ENCODE data around the gene TAF4.

Gene TAF4

GRCh38 chr20:61970357-61970756 lies 95.3 kb downstream of the TAF4 start:
- CTCF ChIA-PET, result no interaction called here
- Histone ChIP-seq H3K4me3 (ENCODE audit: control insufficient read depth in 1 of 7, extremely low read depth in 1 of 7, insufficient read depth in 4 of 7, low read depth in 2 of 7, low read length in 6 of 7) (no peak overlapping the region), H3K27ac (ENCODE audit: insufficient read depth in 1 of 2, low read depth in 1 of 2, low read length in 2 of 2, poor library complexity in 1 of 2, severe bottlenecking in 2 of 2) (no peak overlapping the region), H3K4me1 (ENCODE audit: control extremely low read depth in 1 of 4, control insufficient read depth in 4 of 4, insufficient read depth in 4 of 4, low read length in 3 of 4) (no peaks in the 10 kb centered on the region), H3K9me3 (ENCODE audit: control extremely low read depth in 1 of 5, control insufficient read depth in 4 of 5, insufficient read depth in 2 of 5, low read depth in 1 of 5, low read length in 4 of 5) (peaks cover 0 to 20% (median 3%) of the 10 kb centered on the region in 5 experiments), H3K36me3 (ENCODE audit: control insufficient read depth in 4 of 4, insufficient read depth in 4 of 4, low read length in 3 of 4) (peaks cover 11 to 29% (median 26%) of the 10 kb centered on the region in 4 experiments), H3K27me3 (replicated peaks in 2 of 5; ENCODE audit: control insufficient read depth in 4 of 5, insufficient read depth in 5 of 5, low read length in 4 of 5) (peaks cover 0 to 18% (median 2%) of the 10 kb centered on the region in 5 experiments)
- no peak for DNase-seq
- POLR2A ChIA-PET, result interaction anchor here (0.6 kb wide), 1 partner anchor 1718 kb away, joined by 3 read pairs; no protein-coding TSS in a partner anchor
- WGBS (ENCODE audit: insufficient coverage), result 96% methylated on average over 7 of the region's 14 CpGs

- no peak for DNase-seq
- CTCF ChIA-PET, result no interaction called here
- H3K4me3 ChIP-seq (ENCODE audit: control insufficient read depth in 1 of 7, extremely low read depth in 1 of 7, insufficient read depth in 4 of 7, low read depth in 2 of 7, low read length in 6 of 7), result no peak overlapping the region
- peaks cover 0 to 20% (median 3%) of the 10 kb centered on the region in 5 experiments for H3K9me3 ChIP-seq (ENCODE audit: control extremely low read depth in 1 of 5, control insufficient read depth in 4 of 5, insufficient read depth in 2 of 5, low read depth in 1 of 5, low read length in 4 of 5)
- H3K27me3 ChIP-seq (replicated peaks in 2 of 5; ENCODE audit: control insufficient read depth in 4 of 5, insufficient read depth in 5 of 5, low read length in 4 of 5), result peaks cover 0 to 24% (median 7%) of the 10 kb centered on the region in 5 experiments
- H3K36me3 ChIP-seq (ENCODE audit: control insufficient read depth in 4 of 4, insufficient read depth in 4 of 4, low read length in 3 of 4), result peaks cover 10 to 27% (median 26%) of the 10 kb centered on the region in 4 experiments
- POLR2A ChIA-PET, result no interaction called here
- WGBS (ENCODE audit: insufficient coverage), result 98% methylated on average over 11 of the region's 27 CpGs
- no peak overlapping the region for H3K27ac ChIP-seq (ENCODE audit: insufficient read depth in 1 of 2, low read depth in 1 of 2, low read length in 2 of 2, poor library complexity in 1 of 2, severe bottlenecking in 2 of 2)
- H3K4me1 ChIP-seq (ENCODE audit: control extremely low read depth in 1 of 4, control insufficient read depth in 4 of 4, insufficient read depth in 4 of 4, low read length in 3 of 4), result no peaks in the 10 kb centered on the region
Measured at GRCh38 chr20:61969806-61970205, 95.9 kb downstream of the TAF4 start.

- peaks cover 0 to 32% (median 12%) of the 10 kb centered on the region in 5 experiments for H3K27me3 ChIP-seq (replicated peaks in 2 of 5; ENCODE audit: control insufficient read depth in 4 of 5, insufficient read depth in 5 of 5, low read length in 4 of 5)
- no peak overlapping the region for H3K4me3 ChIP-seq (ENCODE audit: control insufficient read depth in 1 of 7, extremely low read depth in 1 of 7, insufficient read depth in 4 of 7, low read depth in 2 of 7, low read length in 6 of 7)
- ChIA-PET POLR2A (no interaction called here), CTCF (no interaction called here)
- H3K9me3 ChIP-seq (ENCODE audit: control extremely low read depth in 1 of 5, control insufficient read depth in 4 of 5, insufficient read depth in 2 of 5, low read depth in 1 of 5, low read length in 4 of 5), result peaks cover 0 to 17% (median 3%) of the 10 kb centered on the region in 5 experiments
- DNase-seq, result no peak
- no peaks in the 10 kb centered on the region for H3K4me1 ChIP-seq (ENCODE audit: control extremely low read depth in 1 of 4, control insufficient read depth in 4 of 4, insufficient read depth in 4 of 4, low read length in 3 of 4)
- H3K36me3 ChIP-seq (ENCODE audit: control insufficient read depth in 4 of 4, insufficient read depth in 4 of 4, low read length in 3 of 4), result peaks cover 5 to 19% (median 19%) of the 10 kb centered on the region in 4 experiments
- H3K27ac ChIP-seq (ENCODE audit: insufficient read depth in 1 of 2, low read depth in 1 of 2, low read length in 2 of 2, poor library complexity in 1 of 2, severe bottlenecking in 2 of 2), result no peak overlapping the region
- WGBS (ENCODE audit: insufficient coverage), result 90% methylated on average over 11 of the region's 11 CpGs
Measured at GRCh38 chr20:61968932-61969331, 96.7 kb downstream of the TAF4 start.

GRCh38 chr20:61968036-61968810 lies 97.5 kb downstream of the TAF4 start:
- POLR2A ChIA-PET, result no interaction called here

GRCh38 chr20:61967300-61967699 lies 98.4 kb downstream of the TAF4 start:
- H3K4me3 ChIP-seq (ENCODE audit: control insufficient read depth in 1 of 7, extremely low read depth in 1 of 7, insufficient read depth in 4 of 7, low read depth in 2 of 7, low read length in 6 of 7), result no peak overlapping the region
- WGBS (ENCODE audit: insufficient coverage), result 90% methylated on average over 3 of the region's 7 CpGs
- H3K36me3 ChIP-seq (ENCODE audit: control insufficient read depth in 4 of 4, insufficient read depth in 4 of 4, low read length in 3 of 4), result peaks cover under 1 to 3% (median 3%) of the 10 kb centered on the region in 4 experiments
- ChIA-PET CTCF (no interaction called here), POLR2A (no interaction called here)
- H3K4me1 ChIP-seq (ENCODE audit: control extremely low read depth in 1 of 4, control insufficient read depth in 4 of 4, insufficient read depth in 4 of 4, low read length in 3 of 4), result no peaks in the 10 kb centered on the region
- H3K9me3 ChIP-seq (ENCODE audit: control extremely low read depth in 1 of 5, control insufficient read depth in 4 of 5, insufficient read depth in 2 of 5, low read depth in 1 of 5, low read length in 4 of 5), result peaks cover 0 to 9% (median 3%) of the 10 kb centered on the region in 5 experiments
- H3K27me3 ChIP-seq (replicated peaks in 2 of 5; ENCODE audit: control insufficient read depth in 4 of 5, insufficient read depth in 5 of 5, low read length in 4 of 5), result peaks cover 0 to 45% (median 12%) of the 10 kb centered on the region in 5 experiments
- no peak overlapping the region for H3K27ac ChIP-seq (ENCODE audit: insufficient read depth in 1 of 2, low read depth in 1 of 2, low read length in 2 of 2, poor library complexity in 1 of 2, severe bottlenecking in 2 of 2)
- DNase-seq, result no peak

More at GRCh38 chr20:61968036-61968810, 97.5 kb downstream of the TAF4 start:
- CTCF ChIA-PET, result no interaction called here
- Histone ChIP-seq H3K36me3 (ENCODE audit: control insufficient read depth in 4 of 4, insufficient read depth in 4 of 4, low read length in 3 of 4) (peaks cover 3 to 12% (median 12%) of the 10 kb centered on the region in 4 experiments), H3K4me1 (ENCODE audit: control extremely low read depth in 1 of 4, control insufficient read depth in 4 of 4, insufficient read depth in 4 of 4, low read length in 3 of 4) (no peaks in the 10 kb centered on the region), H3K9me3 (ENCODE audit: control extremely low read depth in 1 of 5, control insufficient read depth in 4 of 5, insufficient read depth in 2 of 5, low read depth in 1 of 5, low read length in 4 of 5) (peaks cover 0 to 14% (median 3%) of the 10 kb centered on the region in 5 experiments), H3K4me3 (ENCODE audit: control insufficient read depth in 1 of 7, extremely low read depth in 1 of 7, insufficient read depth in 4 of 7, low read depth in 2 of 7, low read length in 6 of 7) (no peak overlapping the region), H3K27me3 (replicated peaks in 2 of 5; ENCODE audit: control insufficient read depth in 4 of 5, insufficient read depth in 5 of 5, low read length in 4 of 5) (peaks cover 0 to 39% (median 12%) of the 10 kb centered on the region in 5 experiments), H3K27ac (ENCODE audit: insufficient read depth in 1 of 2, low read depth in 1 of 2, low read length in 2 of 2, poor library complexity in 1 of 2, severe bottlenecking in 2 of 2) (no peak overlapping the region)
- no peak for DNase-seq
- 90% methylated on average over 18 of the region's 22 CpGs for WGBS (ENCODE audit: insufficient coverage)

GRCh38 chr20:61966492-61967244 lies 99.0 kb downstream of the TAF4 start:
- no peak for DNase-seq
- CTCF ChIA-PET, result no interaction called here
- Histone ChIP-seq H3K27ac (ENCODE audit: insufficient read depth in 1 of 2, low read depth in 1 of 2, low read length in 2 of 2, poor library complexity in 1 of 2, severe bottlenecking in 2 of 2) (no peak overlapping the region), H3K4me1 (ENCODE audit: control extremely low read depth in 1 of 4, control insufficient read depth in 4 of 4, insufficient read depth in 4 of 4, low read length in 3 of 4) (no peaks in the 10 kb centered on the region), H3K27me3 (replicated peaks in 2 of 5; ENCODE audit: control insufficient read depth in 4 of 5, insufficient read depth in 5 of 5, low read length in 4 of 5) (peaks cover 0 to 45% (median 12%) of the 10 kb centered on the region in 5 experiments), H3K4me3 (ENCODE audit: control insufficient read depth in 1 of 7, extremely low read depth in 1 of 7, insufficient read depth in 4 of 7, low read depth in 2 of 7, low read length in 6 of 7) (no peak overlapping the region), H3K9me3 (ENCODE audit: control extremely low read depth in 1 of 5, control insufficient read depth in 4 of 5, insufficient read depth in 2 of 5, low read depth in 1 of 5, low read length in 4 of 5) (peaks cover 0 to 6% (median 0%) of the 10 kb centered on the region in 5 experiments), H3K36me3 (ENCODE audit: control insufficient read depth in 4 of 4, insufficient read depth in 4 of 4, low read length in 3 of 4) (no peaks in the 10 kb centered on the region)
- WGBS (ENCODE audit: insufficient coverage), result 93% methylated on average over 22 of the region's 25 CpGs
- POLR2A ChIA-PET, result no interaction called here

Measured in common myeloid progenitor, CD34-positive (primary cell).